ENCODE data around the gene CDK5RAP2. TPM values are rescaled to one million over a fixed set of nuclear protein-coding genes. Genes with fewer than 3 reads are reported as not detected.
"Not testable (repeated sequence)": the region's sequence is repeated elsewhere in the genome, so short reads cannot be mapped to it uniquely, and the experiment has no call there.

The CDK5RAP2 gene
- total RNA-seq, 1 donor from 2014 or later = 80.0 TPM

- H3K27me3 Mint-ChIP-seq = no peaks in the 10 kb centered on the region
Measured at GRCh38 chr9:120532475-120532874, 47.5 kb downstream of the CDK5RAP2 start.

DNA sequence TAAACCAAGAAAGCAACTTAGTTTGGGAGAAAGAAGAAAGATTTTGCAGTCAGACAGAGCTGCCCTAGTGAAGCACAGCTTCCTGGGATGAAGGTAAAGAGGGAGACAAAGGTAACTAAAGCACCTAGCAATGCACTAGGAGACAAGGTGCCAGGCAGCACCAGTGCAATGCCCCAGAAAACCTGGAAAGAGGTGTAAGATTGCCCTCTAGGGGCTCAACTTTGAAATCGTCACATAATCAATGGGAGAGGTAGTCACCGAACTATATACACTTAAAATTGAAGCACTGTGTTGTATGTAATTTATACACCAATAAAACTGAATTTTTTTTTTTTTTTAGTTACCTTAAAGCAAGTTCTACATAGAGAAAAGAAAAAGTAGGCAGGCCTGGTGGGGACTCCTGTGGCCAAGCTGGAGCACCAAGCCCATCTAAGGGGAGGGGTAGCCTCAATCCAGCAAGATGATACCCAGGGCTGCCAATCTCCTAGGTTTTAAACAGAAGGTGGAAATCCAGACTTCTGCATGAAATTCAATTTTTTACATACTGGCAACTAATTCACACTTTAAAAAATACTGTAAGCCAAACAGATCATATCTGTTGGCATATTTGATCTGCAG is 48.2 kb downstream of the CDK5RAP2 start:
- H3K4me1 Mint-ChIP-seq = no peaks in the 10 kb centered on the region
- POLR2A ChIA-PET = no interaction called here

More at GRCh38 chr9:120532475-120532874, 47.5 kb downstream of the CDK5RAP2 start:
- H3K9me3 Mint-ChIP-seq = no peaks in the 10 kb centered on the region
- TF ChIP-seq CTCF (IDR thresholded peaks at IDR 0.05) = no peak
- ChIA-PET POLR2A (no interaction called here), CTCF (no interaction called here)
- peaks cover 95% of the 10 kb centered on the region for H3K36me3 Mint-ChIP-seq (ENCODE audit: low read depth)
- H3K27ac Mint-ChIP-seq = no peak overlapping the region
- no peaks in the 10 kb centered on the region for H3K4me1 Mint-ChIP-seq
- ATAC-seq (ENCODE audit: low read depth) (no peak), DNase-seq (no peak)
- H3K4me3 Mint-ChIP-seq = no peak overlapping the region
- intact Hi-C loops (cut with micrococcal nuclease) = no loop called here

DNA sequence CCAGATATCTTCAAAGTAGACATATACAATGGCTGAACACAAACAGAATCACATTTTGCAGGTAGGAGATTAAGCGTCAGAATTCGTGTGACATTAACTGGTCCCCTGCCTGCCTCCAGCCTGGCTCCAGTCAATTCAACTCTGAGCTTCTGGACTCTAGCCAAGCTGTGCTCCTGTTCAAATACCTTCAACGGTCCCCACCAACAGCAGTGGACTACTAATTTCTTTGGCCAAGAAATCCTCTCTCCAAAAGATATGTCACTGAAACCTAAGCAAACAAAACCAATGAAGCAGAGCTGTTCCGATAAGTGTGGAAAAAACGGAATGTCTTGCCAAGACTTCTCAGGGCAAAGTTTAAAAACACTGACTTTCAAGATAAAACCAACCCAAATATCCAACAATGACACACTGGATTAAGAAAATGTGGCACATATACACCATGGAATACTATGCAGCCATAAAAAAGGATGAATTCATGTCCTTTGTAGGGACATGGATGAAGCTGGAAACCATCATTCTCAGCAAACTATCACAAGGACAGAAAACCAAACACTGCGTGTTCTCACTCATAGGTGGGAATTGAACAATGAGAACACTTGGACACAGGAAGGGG is 49.6 kb downstream of the CDK5RAP2 start:
- H3K27me3 Mint-ChIP-seq; DNase-seq; H3K27ac Mint-ChIP-seq; POLR2A ChIA-PET; H3K4me3 Mint-ChIP-seq; H3K9me3 Mint-ChIP-seq; ATAC-seq (ENCODE audit: low read depth); CTCF ChIA-PET; H3K4me1 Mint-ChIP-seq; intact Hi-C loops (cut with micrococcal nuclease): not testable (repeated sequence)
- peaks cover 95% of the 10 kb centered on the region for H3K36me3 Mint-ChIP-seq (ENCODE audit: low read depth)

More for the DNA sequence above, 48.2 kb downstream of the CDK5RAP2 start:
- no peak for ATAC-seq (ENCODE audit: low read depth)
- Mint-ChIP-seq H3K9me3 (no peaks in the 10 kb centered on the region), H3K4me3 (no peak overlapping the region), H3K27ac (no peak overlapping the region), H3K27me3 (no peaks in the 10 kb centered on the region), H3K36me3 (ENCODE audit: low read depth) (peaks cover 95% of the 10 kb centered on the region)
- TF ChIP-seq CTCF (IDR thresholded peaks at IDR 0.05) = no peak
- DNase-seq = no peak
- CTCF ChIA-PET = interaction anchor here (0.7 to 0.9 kb wide), 2 partner anchors 8 to 87 kb away, joined by 3 read pairs; no protein-coding TSS in a partner anchor
- intact Hi-C loops (cut with micrococcal nuclease) = no loop called here

DNA sequence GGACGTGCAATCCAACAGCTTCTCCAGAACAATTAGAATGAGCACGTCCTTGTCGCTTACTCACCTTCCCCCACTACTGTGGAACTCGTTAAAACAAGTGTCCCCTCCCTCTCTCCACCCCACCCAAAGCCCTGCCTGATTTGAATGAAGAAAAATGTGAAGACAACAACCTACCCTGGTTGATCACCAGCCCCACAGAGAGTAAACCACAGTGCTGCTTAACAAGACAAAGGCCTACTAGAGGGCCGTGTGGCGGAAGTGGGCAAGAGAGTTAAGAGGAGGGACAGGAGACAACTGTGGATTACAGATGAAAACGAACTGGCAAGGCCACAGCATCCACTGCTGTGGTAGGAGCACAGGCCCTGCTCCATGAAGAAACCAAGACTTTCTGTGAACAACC is 51.1 kb downstream of the CDK5RAP2 start:
- H3K27me3 Mint-ChIP-seq = no peaks in the 10 kb centered on the region
- H3K9me3 Mint-ChIP-seq = no peaks in the 10 kb centered on the region
- TF ChIP-seq CTCF (IDR thresholded peaks at IDR 0.05) = no peak
- DNase-seq (no peak), ATAC-seq (ENCODE audit: low read depth) (no peak)
- CTCF ChIA-PET = no interaction called here
- H3K36me3 Mint-ChIP-seq (ENCODE audit: low read depth) = peaks cover 91% of the 10 kb centered on the region
- H3K4me3 Mint-ChIP-seq = no peak overlapping the region
- no peaks in the 10 kb centered on the region for H3K4me1 Mint-ChIP-seq
- intact Hi-C loops (cut with micrococcal nuclease) = no loop called here
- no peak overlapping the region for H3K27ac Mint-ChIP-seq
- POLR2A ChIA-PET = no interaction called here

- DNase-seq (no peak), ATAC-seq (ENCODE audit: low read depth) (no peak)
- no peaks in the 10 kb centered on the region for H3K27me3 Mint-ChIP-seq
- intact Hi-C loops (cut with micrococcal nuclease) = no loop called here
- peaks cover 93% of the 10 kb centered on the region for H3K36me3 Mint-ChIP-seq (ENCODE audit: low read depth)
- no peak overlapping the region for H3K4me3 Mint-ChIP-seq
- no peaks in the 10 kb centered on the region for H3K9me3 Mint-ChIP-seq
- no peak for TF ChIP-seq CTCF (IDR thresholded peaks at IDR 0.05)
- H3K27ac Mint-ChIP-seq = no peak overlapping the region
- ChIA-PET CTCF (no interaction called here), POLR2A (no interaction called here)
- no peaks in the 10 kb centered on the region for H3K4me1 Mint-ChIP-seq
Measured at GRCh38 chr9:120528327-120528726, 51.6 kb downstream of the CDK5RAP2 start.
